ENCODE measurements around the gene POGZ.
A peak's percentile ranks its signal among the peaks of the same experiment; 100 is the strongest.

POGZ gene, protein sequence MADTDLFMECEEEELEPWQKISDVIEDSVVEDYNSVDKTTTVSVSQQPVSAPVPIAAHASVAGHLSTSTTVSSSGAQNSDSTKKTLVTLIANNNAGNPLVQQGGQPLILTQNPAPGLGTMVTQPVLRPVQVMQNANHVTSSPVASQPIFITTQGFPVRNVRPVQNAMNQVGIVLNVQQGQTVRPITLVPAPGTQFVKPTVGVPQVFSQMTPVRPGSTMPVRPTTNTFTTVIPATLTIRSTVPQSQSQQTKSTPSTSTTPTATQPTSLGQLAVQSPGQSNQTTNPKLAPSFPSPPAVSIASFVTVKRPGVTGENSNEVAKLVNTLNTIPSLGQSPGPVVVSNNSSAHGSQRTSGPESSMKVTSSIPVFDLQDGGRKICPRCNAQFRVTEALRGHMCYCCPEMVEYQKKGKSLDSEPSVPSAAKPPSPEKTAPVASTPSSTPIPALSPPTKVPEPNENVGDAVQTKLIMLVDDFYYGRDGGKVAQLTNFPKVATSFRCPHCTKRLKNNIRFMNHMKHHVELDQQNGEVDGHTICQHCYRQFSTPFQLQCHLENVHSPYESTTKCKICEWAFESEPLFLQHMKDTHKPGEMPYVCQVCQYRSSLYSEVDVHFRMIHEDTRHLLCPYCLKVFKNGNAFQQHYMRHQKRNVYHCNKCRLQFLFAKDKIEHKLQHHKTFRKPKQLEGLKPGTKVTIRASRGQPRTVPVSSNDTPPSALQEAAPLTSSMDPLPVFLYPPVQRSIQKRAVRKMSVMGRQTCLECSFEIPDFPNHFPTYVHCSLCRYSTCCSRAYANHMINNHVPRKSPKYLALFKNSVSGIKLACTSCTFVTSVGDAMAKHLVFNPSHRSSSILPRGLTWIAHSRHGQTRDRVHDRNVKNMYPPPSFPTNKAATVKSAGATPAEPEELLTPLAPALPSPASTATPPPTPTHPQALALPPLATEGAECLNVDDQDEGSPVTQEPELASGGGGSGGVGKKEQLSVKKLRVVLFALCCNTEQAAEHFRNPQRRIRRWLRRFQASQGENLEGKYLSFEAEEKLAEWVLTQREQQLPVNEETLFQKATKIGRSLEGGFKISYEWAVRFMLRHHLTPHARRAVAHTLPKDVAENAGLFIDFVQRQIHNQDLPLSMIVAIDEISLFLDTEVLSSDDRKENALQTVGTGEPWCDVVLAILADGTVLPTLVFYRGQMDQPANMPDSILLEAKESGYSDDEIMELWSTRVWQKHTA (N-terminal part only)
- 58.3 to 75.9 (median 63.8) reads per million in 4 experiments for total RNA-seq

GRCh38 chr1:151459331-151460046, at the start of gene POGZ:
Gene POGZ (minus strand): TSS chr1:151459494. CDS start chr1:151442204, 17,290 bp downstream.
- DNase-seq, result peak; percentile 88

GRCh38 chr1:151508833-151509232, 49.5 kb upstream of the POGZ start:
- no peak for DNase-seq

GRCh38 chr1:151504759-151505158, 45.5 kb upstream of the POGZ start:
- DNase-seq, result no peak

DNA sequence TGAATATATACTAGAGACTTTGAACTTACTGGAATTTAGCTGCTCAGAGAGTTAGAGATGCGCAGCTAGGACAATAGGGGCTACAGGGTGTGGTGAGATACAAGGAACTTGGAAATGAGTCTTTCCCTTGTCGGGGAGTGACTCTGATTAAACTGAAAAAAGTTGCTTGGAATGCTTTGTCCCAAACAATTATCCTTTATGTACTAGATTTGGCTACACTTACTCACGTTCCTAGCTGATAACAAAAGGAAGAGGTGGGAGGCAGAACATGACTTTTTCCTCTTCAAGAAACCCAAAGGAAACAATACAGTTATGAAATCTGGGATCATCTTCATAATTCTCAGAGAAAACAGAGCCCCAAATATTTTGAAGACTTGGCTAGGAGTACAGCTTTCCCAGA, 45.0 kb upstream of the POGZ start:
- no peak for DNase-seq

DNA sequence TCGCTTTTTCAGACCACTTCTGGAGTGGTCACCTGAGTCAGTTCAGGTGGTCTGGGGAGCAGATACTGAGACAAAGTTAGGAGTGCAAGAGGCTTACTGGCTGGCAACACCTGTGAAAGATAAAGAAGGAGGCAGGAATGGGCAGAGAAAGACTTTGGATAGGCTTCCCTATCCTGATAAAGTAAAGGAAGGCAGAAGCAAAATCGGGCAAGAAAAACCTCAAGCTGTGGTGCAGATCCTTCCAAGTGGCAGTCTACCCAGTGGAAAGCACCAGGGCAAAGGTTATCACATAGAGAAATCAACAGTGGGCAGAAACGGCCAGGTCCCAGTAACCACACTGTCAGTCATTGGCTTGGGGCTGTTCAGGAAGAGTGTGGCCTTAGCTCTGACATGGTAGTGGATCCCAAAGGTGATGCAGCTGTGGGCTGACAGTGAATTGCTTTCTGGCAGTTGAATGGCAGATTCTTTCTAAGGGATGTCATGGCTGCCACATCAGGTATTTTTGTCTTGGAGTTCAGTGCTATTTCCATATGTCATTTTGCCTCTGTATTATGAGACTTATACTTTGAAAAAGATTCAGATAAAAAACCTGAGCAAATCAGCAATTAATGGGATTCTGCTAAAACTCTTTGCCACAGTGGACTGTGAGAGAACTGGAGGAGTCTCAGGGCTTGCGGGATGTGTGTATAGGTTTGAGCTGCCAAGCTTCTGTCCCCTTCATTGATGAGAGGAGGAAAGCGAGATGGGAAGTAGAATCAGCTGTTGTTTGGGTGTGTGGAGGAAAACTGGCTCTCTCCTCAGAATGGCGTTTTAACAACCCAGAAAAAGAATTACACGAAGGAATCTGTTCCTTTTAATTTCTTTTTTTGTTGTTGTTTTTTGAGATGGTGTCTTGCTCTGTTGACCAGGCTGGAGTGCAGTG, 43.8 kb upstream of the POGZ start:
- DNase-seq, result no peak

- no peak for DNase-seq
These were observed 42.9 kb upstream of the POGZ start for GRCh38 chr1:151502035-151502700.

DNA sequence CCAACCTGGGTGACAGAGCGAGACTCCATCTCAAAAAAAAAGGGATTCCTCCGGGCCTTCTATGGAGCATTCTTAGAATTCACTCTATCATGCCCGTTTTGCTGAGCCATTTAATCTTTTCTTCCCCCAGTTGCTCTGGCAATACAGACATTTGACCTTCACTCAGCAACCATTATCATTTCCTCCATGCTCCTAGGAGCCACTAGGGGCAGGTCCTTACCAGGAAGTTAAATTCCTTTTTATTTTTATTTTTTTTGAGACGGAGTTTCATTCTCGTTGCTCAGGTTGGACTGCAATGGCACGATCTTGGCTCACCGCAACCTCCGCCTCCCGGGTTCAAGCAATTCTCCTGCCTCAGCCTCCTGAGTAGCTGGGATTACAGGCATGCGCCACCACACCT, 42.2 kb upstream of the POGZ start:
- no peak for DNase-seq

- DNase-seq, result no peak
These were observed 40.6 kb upstream of the POGZ start for GRCh38 chr1:151499930-151500329.

DNA sequence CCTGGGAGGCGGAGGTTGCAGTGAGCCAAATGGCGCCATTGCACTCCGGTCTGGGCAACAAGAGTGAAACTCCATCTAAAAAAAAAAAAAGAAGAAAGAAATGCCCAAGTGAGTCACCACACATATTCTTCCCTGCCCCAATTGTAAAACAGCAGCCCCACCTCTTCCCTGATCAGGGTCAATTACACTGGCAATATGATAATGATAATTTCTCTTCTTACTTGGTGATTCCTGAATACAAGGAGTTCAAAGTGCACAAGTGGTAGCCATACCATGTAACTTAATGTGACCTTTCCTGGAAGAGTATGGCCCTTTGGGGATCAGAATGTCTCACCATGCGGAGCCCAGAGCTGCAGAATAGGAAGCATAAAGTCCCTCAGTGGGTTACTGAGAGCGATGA, 40.1 kb upstream of the POGZ start:
- DNase-seq, result no peak

DNA sequence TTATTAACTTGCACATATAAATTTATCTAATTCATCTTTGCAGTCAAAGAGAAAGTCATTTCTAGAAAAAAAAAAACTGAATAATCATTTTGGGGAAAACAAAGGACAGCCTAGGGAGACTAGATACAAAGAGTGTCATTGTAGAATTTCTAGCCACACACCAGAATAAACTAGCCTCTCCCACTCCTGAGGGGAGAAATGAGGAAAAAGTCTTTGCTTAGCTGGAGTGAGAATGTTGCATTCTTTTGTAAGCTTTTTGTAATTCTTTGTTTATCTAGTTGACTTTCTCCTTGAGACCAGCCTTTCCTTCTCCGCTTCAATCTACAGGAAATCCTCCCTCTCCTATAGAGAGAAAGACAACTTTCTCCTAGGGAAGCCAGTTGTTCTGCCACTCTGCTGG, 36.0 kb upstream of the POGZ start:
- DNase-seq, result no peak

DNA sequence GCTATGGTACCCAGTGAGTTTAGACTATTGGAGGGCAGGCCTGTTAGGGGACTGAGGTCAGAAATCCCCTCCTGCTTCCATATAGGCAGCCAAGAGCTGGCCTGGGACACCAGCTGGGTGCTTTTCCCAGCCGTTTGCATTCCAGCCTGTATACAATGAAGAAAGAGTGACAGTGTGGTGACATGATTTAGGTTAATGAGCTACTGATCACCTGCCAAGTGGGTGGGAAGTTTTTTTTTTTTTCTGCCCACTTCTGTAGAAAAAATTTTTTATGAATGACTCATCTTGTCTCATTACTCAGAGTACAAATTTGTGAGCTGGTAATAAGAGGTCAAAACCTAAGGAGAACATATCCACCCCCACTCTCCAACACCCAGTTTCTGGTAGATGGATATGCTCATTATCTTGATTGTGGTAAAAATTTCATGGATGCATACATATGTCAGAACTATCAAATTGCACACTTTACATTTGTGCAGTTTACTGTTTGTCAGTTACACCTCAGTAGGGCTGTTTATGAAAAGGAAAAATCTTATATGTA, 35.5 kb upstream of the POGZ start:
- no peak for DNase-seq

DNA sequence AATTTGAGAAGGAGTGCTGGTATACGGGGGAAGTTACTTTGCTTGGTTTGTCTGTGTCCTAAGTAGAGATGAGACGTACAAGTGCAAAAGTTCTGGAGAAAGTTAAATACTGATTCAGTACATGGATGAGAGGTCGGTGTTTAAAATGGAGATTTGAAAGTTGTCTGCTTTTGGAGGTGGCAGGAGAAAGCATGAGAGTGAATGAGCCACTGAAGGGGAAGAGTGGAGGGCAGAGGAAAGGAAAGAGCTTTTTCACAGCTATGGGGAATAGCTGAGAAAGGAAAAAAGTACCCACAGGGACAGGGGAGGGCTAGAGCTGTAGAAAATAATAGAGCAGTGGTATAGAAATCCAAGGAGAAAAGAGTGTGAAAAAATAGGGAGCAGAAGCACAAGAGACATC, 33.7 kb upstream of the POGZ start:
- DNase-seq, result no peak

- no peak for DNase-seq
These were observed 32.8 kb upstream of the POGZ start for GRCh38 chr1:151492120-151492519.

GRCh38 chr1:151491641-151492040, 32.3 kb upstream of the POGZ start:
- no peak for DNase-seq

DNA sequence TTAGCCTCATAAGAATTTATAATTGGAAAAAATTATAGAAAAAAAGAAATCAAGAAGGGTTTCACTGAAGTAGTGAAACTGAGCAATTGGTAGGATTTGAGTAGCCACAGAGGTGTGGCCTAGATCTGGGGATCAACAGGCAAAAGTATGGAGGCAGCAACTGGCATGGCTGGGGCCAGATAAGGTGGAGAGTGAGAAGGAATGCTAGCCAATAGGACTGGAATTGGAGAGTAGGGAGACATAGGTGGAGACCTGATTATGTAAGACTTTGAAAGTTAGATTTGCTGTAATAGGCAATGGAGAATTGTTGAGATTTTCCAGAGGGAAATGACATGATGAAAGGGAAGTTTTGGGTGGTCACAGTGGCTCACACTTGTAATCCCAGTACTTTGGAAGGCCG, 27.3 kb upstream of the POGZ start:
- no peak for DNase-seq

GRCh38 chr1:151485685-151486255, 26.5 kb upstream of the POGZ start:
- DNase-seq, result no peak

- DNase-seq, result no peak
These were observed 22.7 kb upstream of the POGZ start for GRCh38 chr1:151482017-151482416.

GRCh38 chr1:151479462-151479861, 20.2 kb upstream of the POGZ start:
- no peak for DNase-seq

GRCh38 chr1:151478923-151479322, 19.6 kb upstream of the POGZ start:
- DNase-seq, result no peak

Data from effector CD8-positive, alpha-beta T cell (primary cell).